Urinary bladder (tissue), 4 donors: Measurements from ENCODE around the gene TMF1. TPM values are rescaled to one million over a fixed set of nuclear protein-coding genes. Genes with fewer than 3 reads are reported as not detected.

ENCODE experiments used
- DNase-seq: peaks from one replicate; pipeline ENCODE4 v3.0.0-alpha.2; 2015; ENCODE audit errors: extremely low spot score
- H3K27ac ChIP-seq: one replicate; pipeline ENCODE4 v1.5.1; 2013; ENCODE audit warnings: low read depth, mild to moderate bottlenecking, moderate library complexity
- H3K36me3 ChIP-seq: one replicate; pipeline ENCODE4 v1.6.1; 2013; ENCODE audit warnings: mild to moderate bottlenecking, moderate library complexity; ENCODE audit not compliant: insufficient read depth
- H3K4me1 ChIP-seq: one replicate; pipeline ENCODE4 v1.6.1; 2013; ENCODE audit warnings: mild to moderate bottlenecking, moderate library complexity; ENCODE audit not compliant: insufficient read depth
- H3K4me3 ChIP-seq: one replicate; pipeline ENCODE4 v1.5.1; 2013; ENCODE audit warnings: low read depth, low read length
- WGBS: extraction: QIAGEN DNeasy Blood & Tissue Kit; methylation state at CpG from one replicate; pipeline ENCODE4 v1.1.7; 2013; 5-methylcytosine and 5-hydroxymethylcytosine counted together
- polyA plus RNA-seq: library from polyadenylated mRNA; stranded (reverse); fragments of 200-250 nt; gene quantifications from one replicate; pipeline ENCODE4 v1.2.3, GENCODE V29; 2013
- total RNA-seq: library from RNA; depleted of rRNA; stranded (reverse); fragments of >200 nt; gene quantifications from one replicate; pipeline ENCODE4 v1.2.3, GENCODE V29; 2014
- donor health status: healthy with polysubstance abuse.
- donor health status: healthy.

TMF1 gene
- total and polyA plus RNA-seq, 2 donors = 18.7 to 68.4 TPM

GRCh38 chr3:69014022-69014580, 38.0 kb downstream of the TMF1 start:
- Histone ChIP-seq H3K27ac (peak overlapping the region; percentile 99), H3K4me3 (peak overlapping the region; percentile 82), H3K36me3 (no peaks in the 10 kb centered on the region), H3K4me1 (no peaks in the 10 kb centered on the region)
- DNase-seq = no peak
- 13% methylated on average over 11 of the region's 11 CpGs for WGBS

- Histone ChIP-seq H3K36me3 (no peaks in the 10 kb centered on the region), H3K27ac (peak within 1 kb of the TSS; percentile 99), H3K4me3 (peak within 1 kb of the TSS; percentile 82), H3K4me1 (no peaks in the 10 kb centered on the region)
- under 1% methylated on average over 96 of the region's 96 CpGs for WGBS
- no peak for DNase-seq
These were observed 38.7 kb downstream of the TMF1 start, which contains the start of gene EOGT for GRCh38 chr3:69013253-69014021. Gene EOGT, minus strand, starts transcription at chr3:69013684. Its CDS starts 3,838 bp downstream, at chr3:69009846.

- no peak for DNase-seq
- peak overlapping the region; percentile 99 for H3K27ac ChIP-seq
- no peaks in the 10 kb centered on the region for H3K36me3 ChIP-seq
- H3K4me1 ChIP-seq = no peaks in the 10 kb centered on the region
- peak overlapping the region; percentile 82 for H3K4me3 ChIP-seq
- 3% methylated on average over 36 of the region's 36 CpGs for WGBS
These were observed 39.3 kb downstream of the TMF1 start for GRCh38 chr3:69012800-69013252.

GRCh38 chr3:69012100-69012799, 39.9 kb downstream of the TMF1 start:
- Histone ChIP-seq H3K4me1 (no peaks in the 10 kb centered on the region), H3K27ac (peak overlapping the region; percentile 99), H3K36me3 (no peaks in the 10 kb centered on the region), H3K4me3 (peak overlapping the region; percentile 82)
- WGBS = 44% methylated on average over 22 of the region's 22 CpGs
- no peak for DNase-seq

GRCh38 chr3:69011096-69011730, 40.9 kb downstream of the TMF1 start:
- H3K4me1 ChIP-seq = no peaks in the 10 kb centered on the region
- no peak overlapping the region for H3K27ac ChIP-seq
- H3K4me3 ChIP-seq = no peak overlapping the region
- no peak for DNase-seq
- H3K36me3 ChIP-seq = peaks cover 2% of the 10 kb centered on the region
- WGBS = 95% methylated on average over 8 of the region's 8 CpGs

GRCh38 chr3:69009559-69010410, 42.3 kb downstream of the TMF1 start:
- Histone ChIP-seq H3K36me3 (peaks cover 2% of the 10 kb centered on the region), H3K27ac (no peak overlapping the region), H3K4me3 (no peak overlapping the region), H3K4me1 (no peaks in the 10 kb centered on the region)
- no peak for DNase-seq
- 46% methylated on average over 3 of the region's 3 CpGs for WGBS

- no peaks in the 10 kb centered on the region for H3K4me1 ChIP-seq
- H3K4me3 ChIP-seq = no peak overlapping the region
- no peak for DNase-seq
- H3K36me3 ChIP-seq = peaks cover 2% of the 10 kb centered on the region
- 62% methylated on average over 2 of the region's 2 CpGs for WGBS
- H3K27ac ChIP-seq = no peak overlapping the region
These were observed 43.2 kb downstream of the TMF1 start for GRCh38 chr3:69008980-69009379.

GRCh38 chr3:69005791-69006482, 46.2 kb downstream of the TMF1 start:
- no peak overlapping the region for H3K4me3 ChIP-seq
- H3K36me3 ChIP-seq = peaks cover 7% of the 10 kb centered on the region
- no peak for DNase-seq
- 82% methylated on average over 5 of the region's 5 CpGs for WGBS
- no peak overlapping the region for H3K27ac ChIP-seq
- H3K4me1 ChIP-seq = no peaks in the 10 kb centered on the region

GRCh38 chr3:69005071-69005790, 46.9 kb downstream of the TMF1 start:
- Histone ChIP-seq H3K4me3 (no peak overlapping the region), H3K36me3 (peaks cover 7% of the 10 kb centered on the region), H3K4me1 (no peaks in the 10 kb centered on the region), H3K27ac (no peak overlapping the region)
- DNase-seq = no peak
- 81% methylated on average over 6 of the region's 6 CpGs for WGBS

GRCh38 chr3:69004138-69004537, 48.0 kb downstream of the TMF1 start:
- Histone ChIP-seq H3K27ac (no peak overlapping the region), H3K4me3 (no peak overlapping the region), H3K36me3 (peaks cover 7% of the 10 kb centered on the region), H3K4me1 (no peaks in the 10 kb centered on the region)
- DNase-seq = no peak
- 88% methylated on average over 9 of the region's 9 CpGs for WGBS

- no peak overlapping the region for H3K27ac ChIP-seq
- WGBS = 60% methylated on average over 1 of the region's 1 CpG
- peaks cover 9% of the 10 kb centered on the region for H3K36me3 ChIP-seq
- DNase-seq = no peak
- no peaks in the 10 kb centered on the region for H3K4me1 ChIP-seq
- no peak overlapping the region for H3K4me3 ChIP-seq
These were observed 52.5 kb downstream of the TMF1 start for GRCh38 chr3:68999605-69000004.

GRCh38 chr3:68999158-68999557, 53.0 kb downstream of the TMF1 start:
- H3K27ac ChIP-seq = no peak overlapping the region
- no peaks in the 10 kb centered on the region for H3K4me1 ChIP-seq
- no peak overlapping the region for H3K4me3 ChIP-seq
- no peak for DNase-seq
- peaks cover 9% of the 10 kb centered on the region for H3K36me3 ChIP-seq
